Vagina (tissue), 2 donors: ENCODE measurements around the gene VSIG10.

ENCODE experiments used
- POLR2A ChIP-seq, 2 donors: fragments of 450-650 bp; IDR thresholded peaks; one replicate each; pipeline ENCODE4 v1.6.1; 2017; ENCODE audit warnings: antibody characterized with exemption in 2 of 2, mild to moderate bottlenecking in 2 of 2, moderate library complexity in 2 of 2
- TF ChIP-seq, protein P1 (sequence below), 3 experiments: fragments of 450-650 bp in 2 of 3; fragments of 200-600 bp in 1 of 3; sonication (generic) in 1 of 3; IDR thresholded peaks; one replicate each; pipeline ENCODE4 v1.5.1; 2017 to 2019; ENCODE audit warnings: antibody characterized with exemption in 3 of 3, mild to moderate bottlenecking in 2 of 3, moderate library complexity in 2 of 3

DNA sequence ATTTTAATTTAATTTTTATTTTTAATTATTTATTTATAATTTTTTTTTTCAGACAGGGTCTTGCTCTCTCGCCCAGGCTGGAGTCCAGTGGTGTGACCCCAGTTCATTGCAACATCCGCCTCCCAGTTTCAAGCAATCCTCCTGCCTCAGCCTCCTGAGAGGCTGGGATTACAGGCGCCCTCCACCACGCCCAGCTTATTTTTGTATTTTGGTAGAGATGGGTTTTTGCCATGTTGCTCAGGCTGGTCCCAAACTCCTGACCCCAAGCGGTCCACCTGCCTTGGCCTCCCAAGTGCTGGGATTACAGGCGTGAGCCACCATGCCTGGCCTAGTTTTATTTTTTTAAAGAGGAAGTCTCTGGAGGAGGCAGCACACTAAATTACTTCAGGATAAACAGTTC, 18.5 kb upstream of the VSIG10 start:
- TF ChIP-seq, protein P1, sequence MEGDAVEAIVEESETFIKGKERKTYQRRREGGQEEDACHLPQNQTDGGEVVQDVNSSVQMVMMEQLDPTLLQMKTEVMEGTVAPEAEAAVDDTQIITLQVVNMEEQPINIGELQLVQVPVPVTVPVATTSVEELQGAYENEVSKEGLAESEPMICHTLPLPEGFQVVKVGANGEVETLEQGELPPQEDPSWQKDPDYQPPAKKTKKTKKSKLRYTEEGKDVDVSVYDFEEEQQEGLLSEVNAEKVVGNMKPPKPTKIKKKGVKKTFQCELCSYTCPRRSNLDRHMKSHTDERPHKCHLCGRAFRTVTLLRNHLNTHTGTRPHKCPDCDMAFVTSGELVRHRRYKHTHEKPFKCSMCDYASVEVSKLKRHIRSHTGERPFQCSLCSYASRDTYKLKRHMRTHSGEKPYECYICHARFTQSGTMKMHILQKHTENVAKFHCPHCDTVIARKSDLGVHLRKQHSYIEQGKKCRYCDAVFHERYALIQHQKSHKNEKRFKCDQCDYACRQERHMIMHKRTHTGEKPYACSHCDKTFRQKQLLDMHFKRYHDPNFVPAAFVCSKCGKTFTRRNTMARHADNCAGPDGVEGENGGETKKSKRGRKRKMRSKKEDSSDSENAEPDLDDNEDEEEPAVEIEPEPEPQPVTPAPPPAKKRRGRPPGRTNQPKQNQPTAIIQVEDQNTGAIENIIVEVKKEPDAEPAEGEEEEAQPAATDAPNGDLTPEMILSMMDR (IDR thresholded peaks at IDR 0.05): no peak
- TF ChIP-seq POLR2A (IDR thresholded peaks at IDR 0.05): no peak
